ENCODE measurements around the gene USP11. TPM values are rescaled to one million over a fixed set of nuclear protein-coding genes. Genes with fewer than 3 reads are reported as not detected.

USP11 gene
- total RNA-seq, 6 experiments from 2014 or later, result 55.2 to 68.7 (median 62.8) TPM

GRCh38 chrX:47232197-47232802 lies 509 bp upstream of the USP11 start:
- DNase-seq, result no peak
- Mint-ChIP-seq H3K9me3 (no peaks in the 10 kb centered on the region; the same call in 1 of the 2 replicates), H3K4me1 (ENCODE audit: low read depth) (peaks cover 12% of the 10 kb centered on the region), H3K27me3 (ENCODE audit: insufficient read depth) (peaks cover 6% of the 10 kb centered on the region; the same call in 1 of the 2 replicates), H3K36me3 (ENCODE audit: low read depth) (peaks cover 13% of the 10 kb centered on the region), H3K4me3 (peak overlapping the region; percentile 90), H3K27ac (peak overlapping the region; percentile 98)
- TF ChIP-seq CTCF (IDR thresholded peaks at IDR 0.05), result no peak

- DNase-seq, result peak; percentile 95
- Mint-ChIP-seq H3K36me3 (ENCODE audit: low read depth) (peaks cover 13% of the 10 kb centered on the region), H3K4me3 (peak overlapping the region; percentile 90), H3K4me1 (ENCODE audit: low read depth) (peaks cover 12% of the 10 kb centered on the region), H3K27me3 (ENCODE audit: insufficient read depth) (peaks cover 6% of the 10 kb centered on the region; the same call in 1 of the 2 replicates), H3K9me3 (no peaks in the 10 kb centered on the region; the same call in 1 of the 2 replicates), H3K27ac (peak overlapping the region; percentile 98)
- no peak for TF ChIP-seq CTCF (IDR thresholded peaks at IDR 0.05)
These were observed 714 bp downstream of the USP11 start for GRCh38 chrX:47233333-47234113.

GRCh38 chrX:47234583-47234982 lies 1.8 kb downstream of the USP11 start:
- peaks cover 14% of the 10 kb centered on the region for H3K36me3 Mint-ChIP-seq (ENCODE audit: low read depth)
- H3K4me3 Mint-ChIP-seq, result peak overlapping the region; percentile 90
- peaks cover 12% of the 10 kb centered on the region for H3K4me1 Mint-ChIP-seq (ENCODE audit: low read depth)
- DNase-seq, result no peak
- peaks cover 6% of the 10 kb centered on the region; the same call in 1 of the 2 replicates for H3K27me3 Mint-ChIP-seq (ENCODE audit: insufficient read depth)
- H3K9me3 Mint-ChIP-seq, result no peaks in the 10 kb centered on the region; the same call in 1 of the 2 replicates
- peak overlapping the region; percentile 98 for H3K27ac Mint-ChIP-seq
- TF ChIP-seq CTCF (IDR thresholded peaks at IDR 0.05), result no peak

- Mint-ChIP-seq H3K36me3 (ENCODE audit: low read depth) (peaks cover 16% of the 10 kb centered on the region), H3K27ac (peak overlapping the region; percentile 72), H3K4me1 (ENCODE audit: low read depth) (peaks cover 12% of the 10 kb centered on the region), H3K27me3 (ENCODE audit: insufficient read depth) (peaks cover 3% of the 10 kb centered on the region; the same call in 1 of the 2 replicates), H3K4me3 (peak overlapping the region; percentile 63), H3K9me3 (no peaks in the 10 kb centered on the region; the same call in 1 of the 2 replicates)
- DNase-seq, result no peak
- no peak for TF ChIP-seq CTCF (IDR thresholded peaks at IDR 0.05)
These were observed 2.9 kb downstream of the USP11 start for GRCh38 chrX:47235691-47236103.

GRCh38 chrX:47239199-47239598 lies 6.4 kb downstream of the USP11 start:
- H3K9me3 Mint-ChIP-seq, result no peaks in the 10 kb centered on the region; the same call in 1 of the 2 replicates
- no peak overlapping the region for H3K27ac Mint-ChIP-seq
- no peak overlapping the region for H3K4me3 Mint-ChIP-seq

More at GRCh38 chrX:47239199-47239598, 6.4 kb downstream of the USP11 start:
- peaks cover 12% of the 10 kb centered on the region for H3K4me1 Mint-ChIP-seq (ENCODE audit: low read depth)
- TF ChIP-seq CTCF (IDR thresholded peaks at IDR 0.05), result no peak
- no peak for DNase-seq
- H3K27me3 Mint-ChIP-seq (ENCODE audit: insufficient read depth), result no peaks in the 10 kb centered on the region; the same call in 1 of the 2 replicates
- peaks cover 16% of the 10 kb centered on the region for H3K36me3 Mint-ChIP-seq (ENCODE audit: low read depth)

All from HFFc6 (cell line).